Measurements from ENCODE around the gene TTC14. TPM values are rescaled to one million over a fixed set of nuclear protein-coding genes. Genes with fewer than 3 reads are reported as not detected.

TTC14 gene
- total and polyA plus RNA-seq, 2 of the 13 experiments (the other 11 are each of a cell fraction or from before 2014, with no cell fraction given): 28.1 to 35.9 TPM

- in situ Hi-C loops (cut with HindIII; ENCODE audit: extremely low pct_ligation_motif_present, low pct_unique_long_range_greater_than_20kb): no loop called here
- POLR2A ChIA-PET: no interaction called here
Measured at GRCh38 chr3:180633722-180634121, 31.8 kb downstream of the TTC14 start.

More at GRCh38 chr3:180633722-180634121, 31.8 kb downstream of the TTC14 start:
- Histone ChIP-seq H3K36me3 (replicated peaks in 1 of 2; ENCODE audit: control insufficient read depth in 1 of 2, insufficient read depth in 2 of 2, low read length in 2 of 2) (no peaks in the 10 kb centered on the region), H3K4me2 (ENCODE audit: low read depth, low read length) (no peak overlapping the region), H3K27ac (ENCODE audit: extremely low read length, insufficient read depth, low read length) (no peak overlapping the region), H3K9ac (ENCODE audit: insufficient read depth, low read depth, low read length) (no peak overlapping the region), H3K27me3 (ENCODE audit: control insufficient read depth in 1 of 2, insufficient read depth in 2 of 2, low read length in 2 of 2) (no peaks in the 10 kb centered on the region), H3K79me2 (ENCODE audit: insufficient read depth, low read length) (no peaks in the 10 kb centered on the region), H3K4me1 (ENCODE audit: insufficient read depth, low read length) (no peaks in the 10 kb centered on the region), H3K9me3 (ENCODE audit: low read length) (no peaks in the 10 kb centered on the region), H2AFZ (ENCODE audit: low read length) (no peak overlapping the region), H3K4me3 (replicated peaks in 1 of 3; ENCODE audit: insufficient read depth in 1 of 3, low read depth in 2 of 3, low read length in 3 of 3) (no peak overlapping the region), H4K20me1 (ENCODE audit: insufficient read depth, low read length) (no peaks in the 10 kb centered on the region)
- CTCF ChIA-PET (ENCODE audit: low intra/inter-chr PET ratio, low total read pairs): no interaction called here
- no peak for FAIRE-seq
- peak; percentile 83 for ATAC-seq
- DNase-seq (ENCODE audit: low spot score): no peak
- BruUV-seq (replicated peaks): no TSS peak
- peak; percentile 25 for TF ChIP-seq STAG1 (CRISPR knock-in tag; IDR thresholded peaks at IDR 0.05)
- no peak for TF ChIP-seq CREB1 (IDR thresholded peaks at IDR 0.05)
- TF ChIP-seq CREB1 (CRISPR knock-in tag; IDR thresholded peaks at IDR 0.05): no peak
- no peak for TF ChIP-seq ZNF557 (CRISPR knock-in tag; IDR thresholded peaks at IDR 0.05)
- TF ChIP-seq PCBP1 (IDR thresholded peaks at IDR 0.05; ENCODE audit: borderline replicate concordance, low read depth, low read length): no peak
- no peak for TF ChIP-seq ZNF280D (CRISPR knock-in tag; IDR thresholded peaks at IDR 0.05)
- TF ChIP-seq CTCF (CRISPR knock-in tag; IDR thresholded peaks at IDR 0.05): peak; percentile 34; the same call in 1 of the 2 replicates
- 0% methylated on average over 1 of the region's 2 CpGs for WGBS (ENCODE audit: low lambda C conversion rate)
- intact Hi-C loops (cut with micrococcal nuclease; ENCODE audit: unreplicated experiment): no loop called here

Data from HepG2 (cell line).